SK-N-SH treated with all-trans-retinoic acid at 6 μM for 48 hours (cell line): ENCODE results near the gene KRTAP4-16.
"Not testable (repeated sequence)": the region's sequence is repeated elsewhere in the genome, so short reads cannot be mapped to it uniquely, and the experiment has no call there.

Experiments
- ATAC-seq: fragments of 200-7000 bp; cut with Tn5 transposase; 3 replicates; pipeline ENCODE4 v1.9.1; 2020; ENCODE audit warnings: mild to moderate bottlenecking, moderate library complexity
- ARNTL ChIP-seq: fragments of 450-650 bp; formaldehyde crosslinking; IDR thresholded peaks from 2 replicates; pipeline ENCODE4 v1.5.0; 2020; ENCODE audit warnings: low read depth, mild to moderate bottlenecking, moderate library complexity, borderline replicate concordance
- BACH2 ChIP-seq: fragments of 250-450 bp; sonication (Bioruptor Pico); IDR thresholded peaks from 2 replicates; pipeline ENCODE4 v1.9.0; 2021; ENCODE audit warnings: mild to moderate bottlenecking, borderline replicate concordance
- CREB5 ChIP-seq: fragments of 250-450 bp; sonication (Bioruptor Pico); IDR thresholded peaks from 2 replicates; pipeline ENCODE4 v1.5.1; 2020; ENCODE audit warnings: low read depth, mild to moderate bottlenecking, moderate library complexity
- CSDC2 ChIP-seq: fragments of 250-450 bp; sonication (Bioruptor Pico); IDR thresholded peaks from 2 replicates; pipeline ENCODE4 v1.5.0; 2020; ENCODE audit warnings: mild to moderate bottlenecking, moderate library complexity
- CSRNP3 ChIP-seq: fragments of 250-450 bp; sonication (Bioruptor Pico); IDR thresholded peaks from 2 replicates; pipeline ENCODE4 v1.5.1; 2021; ENCODE audit warnings: mild to moderate bottlenecking, moderate library complexity
- ESRRG ChIP-seq: fragments of 250-450 bp; sonication (Bioruptor Pico); IDR thresholded peaks from 2 replicates; pipeline ENCODE4 v1.6.1; 2021; ENCODE audit warnings: mild to moderate bottlenecking
- GLIS3 ChIP-seq: fragments of 250-450 bp; sonication (Bioruptor Pico); IDR thresholded peaks from 2 replicates; pipeline ENCODE4 v1.5.0; 2020; ENCODE audit warnings: mild to moderate bottlenecking, moderate library complexity
- ISL1 ChIP-seq: fragments of 250-450 bp; sonication (Bioruptor Pico); IDR thresholded peaks from 2 replicates; pipeline ENCODE4 v2.1.2; 2022; ENCODE audit warnings: mild to moderate bottlenecking, moderate library complexity
- OSR1 ChIP-seq: fragments of 250-450 bp; sonication (Bioruptor Pico); IDR thresholded peaks from 2 replicates; pipeline ENCODE4 v1.8.0; 2022; ENCODE audit warnings: moderate library complexity, mild to moderate bottlenecking, inconsistent platforms
- PATZ1 ChIP-seq: fragments of 250-450 bp; sonication (Bioruptor Pico); IDR thresholded peaks from 2 replicates; pipeline ENCODE4 v1.8.0; 2020; ENCODE audit warnings: mild to moderate bottlenecking, moderate library complexity, borderline replicate concordance
- POU6F1 ChIP-seq: fragments of 250-450 bp; sonication (Bioruptor Pico); IDR thresholded peaks from 2 replicates; pipeline ENCODE4 v1.8.0; 2021; ENCODE audit warnings: low read depth, mild to moderate bottlenecking, moderate library complexity, borderline replicate concordance
- PPARA ChIP-seq: fragments of 250-450 bp; sonication (Bioruptor Pico); IDR thresholded peaks from 2 replicates; pipeline ENCODE4 v1.5.0; 2020; ENCODE audit warnings: mild to moderate bottlenecking, borderline replicate concordance
- RARB ChIP-seq: fragments of 250-450 bp; sonication (Bioruptor Pico); IDR thresholded peaks from 2 replicates; pipeline ENCODE4 v1.8.0; 2021; ENCODE audit warnings: mild to moderate bottlenecking, moderate library complexity
- SNAI2 ChIP-seq: fragments of 250-450 bp; sonication (Bioruptor Pico); IDR thresholded peaks from 2 replicates; pipeline ENCODE4 v1.5.0; 2020; ENCODE audit warnings: mild to moderate bottlenecking, moderate library complexity
- TOX ChIP-seq: fragments of 250-450 bp; sonication (Bioruptor Pico); IDR thresholded peaks from 2 replicates; pipeline ENCODE4 v1.8.0; 2021; ENCODE audit warnings: mild to moderate bottlenecking, moderate library complexity, borderline replicate concordance
- TSHZ2 ChIP-seq: fragments of 250-450 bp; sonication (Bioruptor Pico); IDR thresholded peaks from 2 replicates; pipeline ENCODE4 v1.5.0; 2020; ENCODE audit warnings: mild to moderate bottlenecking, moderate library complexity
- ZC3H10 ChIP-seq: fragments of 250-450 bp; sonication (Bioruptor Pico); IDR thresholded peaks from 2 replicates; pipeline ENCODE4 v1.5.1; 2021; ENCODE audit warnings: mild to moderate bottlenecking, moderate library complexity
- ZFP3 ChIP-seq: fragments of 250-450 bp; sonication (Bioruptor Pico); IDR thresholded peaks from 2 replicates; pipeline ENCODE4 v1.5.0; 2020; ENCODE audit warnings: mild to moderate bottlenecking, moderate library complexity
- ZFP30 ChIP-seq: fragments of 450-650 bp; formaldehyde crosslinking; IDR thresholded peaks from 2 replicates; pipeline ENCODE4 v1.5.0; 2022; ENCODE audit warnings: mild to moderate bottlenecking, moderate library complexity
- ZNF565 ChIP-seq: fragments of 450-650 bp; formaldehyde crosslinking; conservative IDR thresholded peaks from 2 replicates; pipeline ENCODE4 v1.5.0; 2020; ENCODE audit warnings: low read depth, mild to moderate bottlenecking, moderate library complexity
- ZNF70 ChIP-seq: fragments of 450-650 bp; formaldehyde crosslinking; IDR thresholded peaks from 2 replicates; pipeline ENCODE4 v1.5.0; 2020; ENCODE audit warnings: mild to moderate bottlenecking, moderate library complexity

The KRTAP4-16 gene

GRCh38 chr17:41098481-41098880 lies 3.5 kb downstream of the KRTAP4-16 start:
- TF ChIP-seq ZC3H10: no peak
- TF ChIP-seq ZNF70 (CRISPR knock-in tag): no peak
- TF ChIP-seq ESRRG (CRISPR knock-in tag): no peak
- TF ChIP-seq PATZ1: no peak
- ATAC-seq: no peak

GRCh38 chr17:41098042-41098441 lies 4.0 kb downstream of the KRTAP4-16 start, which contains the start of gene KRTAP4-8:
Gene KRTAP4-8, minus strand, starts transcription at chr17:41098142. Its CDS starts 58 bp downstream, at chr17:41098084.
- TF ChIP-seq PPARA (CRISPR knock-in tag) (no peak), RARB (no peak), ZFP3 (CRISPR knock-in tag) (no peak), SNAI2 (CRISPR knock-in tag) (no peak), ZNF70 (CRISPR knock-in tag) (no peak), BACH2 (CRISPR knock-in tag) (no peak), GLIS3 (CRISPR knock-in tag) (no peak), CSDC2 (CRISPR knock-in tag) (no peak), ZFP30 (no peak), POU6F1 (CRISPR knock-in tag) (no peak), TOX (CRISPR knock-in tag) (no peak), OSR1 (CRISPR knock-in tag) (no peak), PATZ1 (no peak), ZC3H10 (no peak), CSRNP3 (CRISPR knock-in tag) (no peak), CREB5 (no peak), ESRRG (CRISPR knock-in tag) (no peak)
- no peak for ATAC-seq

GRCh38 chr17:41096055-41096454 lies 6.0 kb downstream of the KRTAP4-16 start:
- no peak for TF ChIP-seq ZC3H10
- TF ChIP-seq CSDC2 (CRISPR knock-in tag): no peak
- no peak for TF ChIP-seq ZFP30
- no peak for TF ChIP-seq GLIS3 (CRISPR knock-in tag)
- TF ChIP-seq TSHZ2 (CRISPR knock-in tag): no peak
- no peak for TF ChIP-seq ARNTL (CRISPR knock-in tag)
- TF ChIP-seq BACH2 (CRISPR knock-in tag): no peak
- no peak for TF ChIP-seq POU6F1 (CRISPR knock-in tag)
- TF ChIP-seq ESRRG (CRISPR knock-in tag): no peak
- no peak for TF ChIP-seq TOX (CRISPR knock-in tag)
- TF ChIP-seq ZNF565 (CRISPR knock-in tag): no peak
- no peak for TF ChIP-seq ISL1 (CRISPR knock-in tag)
- no peak for ATAC-seq

- not testable (repeated sequence) for ATAC-seq
Measured at GRCh38 chr17:41088760-41089352, 13.2 kb downstream of the KRTAP4-16 start.

- ATAC-seq: peak; percentile 47; the same call in 2 of the 3 replicates
Measured at GRCh38 chr17:41084100-41084856, 17.7 kb downstream of the KRTAP4-16 start, which contains the start of gene KRTAP4-7. Gene KRTAP4-7, plus strand, starts transcription at chr17:41084150. Its CDS starts 57 bp downstream, at chr17:41084207.
